ENCODE results near the gene SLC28A3.

The SLC28A3 gene

DNA sequence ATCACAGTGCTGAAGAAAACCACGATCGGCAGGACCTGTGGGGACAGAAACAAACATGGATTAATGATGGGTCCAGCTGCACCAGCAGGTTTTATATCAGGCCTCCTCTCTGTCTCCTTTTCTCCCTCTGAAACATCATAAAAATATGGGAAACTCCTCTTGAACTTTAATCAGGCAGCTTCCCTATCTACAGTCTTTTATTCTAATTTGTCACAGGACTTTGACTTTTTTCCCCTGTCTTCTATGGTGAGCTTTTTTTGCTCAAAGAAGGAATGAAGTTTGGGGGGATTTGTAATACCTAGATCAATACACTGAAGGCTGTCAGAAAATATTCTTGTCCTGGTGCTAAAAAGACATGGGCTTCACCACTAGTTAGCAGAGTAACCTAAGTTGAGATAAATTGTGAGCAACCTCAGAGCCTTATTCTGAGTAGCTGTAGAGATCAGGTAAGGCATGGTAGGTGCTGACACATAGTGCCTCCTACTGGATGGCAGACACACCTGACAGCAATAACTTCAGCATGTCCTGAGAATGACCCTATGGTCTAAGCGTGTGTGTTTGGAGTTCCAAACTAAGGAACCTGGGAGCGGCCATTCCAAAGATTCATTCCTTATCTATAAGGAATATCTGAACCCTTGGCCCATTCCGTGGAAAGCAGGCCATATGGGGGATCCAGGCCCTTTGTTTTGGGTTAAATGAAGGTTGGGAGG lies 46.2 kb downstream of the SLC28A3 start:
- no peak for DNase-seq

DNA sequence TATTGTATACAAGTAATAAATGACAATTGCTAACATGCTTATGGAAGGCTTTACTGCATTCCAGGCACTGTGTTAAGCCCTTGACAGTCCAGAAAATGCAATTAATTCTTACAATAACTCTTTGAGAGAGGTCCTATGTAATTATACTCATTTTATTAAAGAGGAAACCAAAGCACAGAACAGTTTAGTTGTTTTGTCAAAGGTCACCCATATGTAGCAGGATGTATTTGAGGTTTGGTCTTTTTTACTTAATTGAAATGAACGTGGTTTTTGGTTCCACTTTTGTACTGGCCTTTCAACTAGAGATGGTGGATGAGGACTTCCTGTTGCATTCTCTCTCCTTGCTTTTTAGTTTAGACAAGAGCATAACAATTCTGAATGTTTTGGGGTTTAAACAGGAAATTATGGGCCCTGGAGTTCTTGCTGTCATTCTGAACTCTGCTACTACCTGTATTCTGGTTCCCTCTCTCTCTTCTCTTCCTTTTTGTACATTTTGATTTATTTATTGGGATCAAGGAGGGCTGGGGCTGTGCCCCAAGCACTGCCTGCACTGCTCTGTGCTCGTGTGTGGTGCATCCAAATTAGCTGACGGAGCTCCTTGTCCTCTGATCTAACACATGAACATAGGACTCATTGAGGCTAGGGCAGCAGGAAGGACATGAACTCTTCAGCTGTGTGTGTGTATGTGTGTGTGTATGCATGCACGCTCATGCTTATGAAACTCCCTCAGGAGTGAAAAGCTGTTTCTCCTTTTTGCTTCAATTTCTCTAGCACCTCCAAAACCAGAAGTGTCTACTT lies 47.4 kb downstream of the SLC28A3 start:
- no peak for DNase-seq

DNA sequence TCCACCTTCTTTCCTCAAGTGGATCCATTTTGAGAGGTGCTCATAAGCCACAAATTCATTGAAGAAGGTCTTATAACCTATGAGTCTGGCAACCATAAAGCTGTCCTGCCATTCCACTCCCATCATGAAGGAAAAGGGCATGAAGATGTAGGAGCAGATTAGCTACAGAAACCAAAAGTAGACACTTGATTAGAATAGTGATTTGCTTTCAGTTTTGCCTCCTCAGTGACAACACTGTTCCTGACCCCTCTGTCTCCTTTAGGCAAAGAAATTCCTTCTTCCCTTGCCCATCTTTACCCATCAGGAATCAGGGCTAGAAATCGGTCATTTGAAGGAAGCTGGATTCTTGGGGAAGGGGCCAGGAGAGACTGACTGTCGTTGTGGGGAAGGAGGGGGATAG lies 55.2 kb downstream of the SLC28A3 start:
- no peak for DNase-seq

DNA sequence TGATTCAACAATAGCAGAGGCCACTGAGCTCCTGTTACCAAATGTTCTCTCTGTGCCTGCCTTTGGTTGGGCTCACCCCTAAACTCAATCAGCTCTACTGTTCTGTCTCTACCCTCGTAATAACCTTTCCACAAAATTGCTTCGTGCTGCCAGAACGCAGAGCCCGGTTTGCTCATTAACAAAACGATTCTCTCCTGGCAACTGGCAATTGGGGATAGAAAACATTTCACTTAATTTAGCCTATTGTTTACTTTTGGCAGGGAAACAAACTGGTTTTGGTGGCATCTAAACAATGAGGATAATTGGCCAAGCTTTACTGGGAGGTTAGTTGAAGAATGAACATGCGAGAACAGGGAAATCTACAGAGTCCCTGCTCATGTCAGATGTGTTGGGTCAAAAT lies 56.6 kb downstream of the SLC28A3 start:
- no peak for DNase-seq

DNA sequence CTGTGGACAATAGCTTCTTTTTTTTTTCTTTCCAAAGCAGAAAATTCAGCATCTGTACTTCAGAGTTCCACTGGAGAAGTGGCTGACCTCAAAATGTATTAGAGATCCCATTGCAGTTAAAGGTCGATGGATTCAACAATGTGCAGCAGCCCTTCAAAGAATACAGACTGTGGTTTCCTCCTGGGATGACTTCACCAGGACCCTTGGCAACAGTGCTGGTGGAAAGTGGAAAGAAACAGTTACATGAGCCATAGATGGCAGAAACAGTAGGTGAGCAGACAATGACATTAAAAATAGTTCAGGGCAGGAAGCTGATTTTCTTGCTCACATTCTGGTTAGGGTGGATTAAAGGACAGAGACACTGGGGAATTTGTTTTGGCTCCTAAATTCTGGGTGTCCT lies 62.4 kb downstream of the SLC28A3 start:
- DNase-seq, result no peak

DNA sequence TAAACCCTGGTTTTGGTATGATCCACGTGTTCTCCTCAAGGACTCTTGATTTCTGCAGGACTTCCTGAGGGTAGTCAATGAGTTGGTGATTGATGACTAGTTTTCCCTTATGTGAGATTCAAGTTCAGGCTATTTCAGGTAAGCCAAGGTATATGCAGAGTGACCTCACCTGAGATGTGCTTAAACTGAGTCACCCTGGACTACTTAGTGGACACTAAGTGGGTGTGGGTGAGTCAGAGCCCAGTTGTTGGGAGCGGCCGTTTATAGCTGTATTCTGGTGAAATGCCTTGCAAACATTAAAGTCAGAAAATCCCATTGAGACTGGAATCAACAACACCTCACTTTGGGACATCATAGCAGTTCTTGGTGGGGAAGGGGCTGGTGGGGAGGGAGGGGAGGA lies 62.9 kb downstream of the SLC28A3 start:
- DNase-seq, result no peak

DNA sequence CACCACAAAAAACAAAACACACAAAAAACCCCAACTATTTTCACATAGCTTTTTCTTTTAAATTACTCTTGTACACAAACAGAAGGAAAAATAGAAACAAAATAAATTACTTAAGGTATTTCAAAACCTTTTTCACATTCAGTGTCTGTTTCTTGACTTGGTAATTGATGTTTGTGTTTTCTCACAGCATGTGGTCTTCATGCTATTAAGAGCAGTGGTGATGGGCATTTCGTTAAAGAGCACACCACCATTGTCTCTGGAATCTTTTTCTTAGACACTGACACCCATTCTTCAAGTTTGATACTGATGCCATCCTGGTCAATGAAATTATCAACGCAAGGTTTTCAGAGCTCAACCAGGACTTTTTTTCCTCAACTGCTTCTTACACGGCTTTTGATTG lies 63.8 kb downstream of the SLC28A3 start:
- DNase-seq, result no peak

DNA sequence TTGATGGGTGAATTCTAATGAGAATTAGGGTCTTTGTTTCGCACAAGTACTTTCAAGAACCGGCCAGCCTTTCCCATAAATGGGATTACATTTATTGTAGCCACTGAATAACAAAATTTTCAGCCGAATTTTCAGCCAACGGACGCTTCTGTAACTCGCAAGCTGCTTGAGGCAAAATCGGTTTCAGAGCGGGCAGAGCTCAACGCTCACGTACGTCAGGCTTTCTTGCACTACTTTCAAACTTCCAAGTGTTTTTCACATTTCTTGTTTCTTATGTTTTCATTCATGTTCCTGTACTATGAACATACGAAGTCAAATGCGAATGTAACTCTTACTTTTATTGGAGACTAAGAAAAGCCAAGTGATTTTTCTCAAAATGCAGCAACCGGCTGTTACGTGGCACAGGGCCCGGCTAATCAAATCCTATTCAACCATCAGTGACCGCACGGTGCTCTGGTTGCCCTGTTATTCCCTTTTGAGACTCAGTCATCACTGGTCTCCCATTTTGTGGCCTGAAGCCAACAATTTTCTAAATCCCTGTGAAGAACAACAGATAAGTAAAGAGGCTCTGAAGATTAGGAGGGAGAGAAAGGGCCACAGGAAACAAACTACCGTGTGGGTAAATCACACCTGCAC lies 68.5 kb downstream of the SLC28A3 start:
- DNase-seq, result no peak

DNA sequence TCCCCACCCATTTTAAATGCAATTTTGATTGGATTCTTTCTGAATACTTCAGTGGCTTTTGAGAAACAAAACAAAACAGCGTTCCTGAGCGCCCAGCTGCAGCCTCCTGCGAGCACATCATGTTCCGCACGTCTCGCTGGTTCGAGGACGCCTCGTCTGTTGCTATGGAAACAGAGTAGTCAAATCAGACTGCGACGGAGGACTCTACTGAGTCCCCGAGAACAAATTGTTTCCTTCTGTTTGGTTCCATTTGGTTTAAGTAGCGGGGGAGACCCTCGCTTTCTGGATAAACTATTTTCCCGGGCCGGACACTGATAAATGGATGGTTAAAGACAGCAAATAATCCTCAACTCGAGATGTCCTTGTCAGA lies 69.0 kb downstream of the SLC28A3 start:
- peak; percentile 16 for DNase-seq

DNA sequence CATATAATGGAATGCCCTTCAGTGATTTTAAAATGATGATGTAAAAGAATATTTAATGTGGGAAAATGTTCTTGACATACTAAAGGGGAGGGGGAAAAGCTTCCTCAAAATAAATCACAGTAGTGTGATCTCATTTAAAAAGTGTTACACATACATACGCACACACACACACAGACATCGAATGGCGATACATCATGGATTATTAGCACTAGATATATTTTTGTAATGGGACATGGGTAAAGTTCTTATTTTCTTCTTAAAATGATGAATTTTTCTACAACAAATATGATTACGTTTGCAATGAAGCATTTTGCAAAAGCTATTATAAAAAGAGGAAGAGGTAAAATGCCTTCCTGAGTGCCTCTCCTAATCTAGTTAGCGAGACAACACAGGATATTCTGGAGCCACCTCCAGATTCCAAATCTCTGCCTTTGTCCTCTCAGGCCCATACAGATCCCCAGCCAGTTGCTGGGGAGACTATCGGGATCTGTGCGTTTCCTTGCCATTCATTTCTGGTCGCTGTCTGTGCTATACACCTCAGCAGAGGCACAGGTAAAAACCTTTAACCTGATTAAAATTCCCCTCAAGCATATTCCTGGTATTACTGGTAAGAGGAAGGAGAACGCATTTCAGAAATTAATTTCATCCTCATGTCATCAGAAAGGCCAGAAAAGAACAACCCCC lies 69.6 kb downstream of the SLC28A3 start:
- no peak for DNase-seq

DNA sequence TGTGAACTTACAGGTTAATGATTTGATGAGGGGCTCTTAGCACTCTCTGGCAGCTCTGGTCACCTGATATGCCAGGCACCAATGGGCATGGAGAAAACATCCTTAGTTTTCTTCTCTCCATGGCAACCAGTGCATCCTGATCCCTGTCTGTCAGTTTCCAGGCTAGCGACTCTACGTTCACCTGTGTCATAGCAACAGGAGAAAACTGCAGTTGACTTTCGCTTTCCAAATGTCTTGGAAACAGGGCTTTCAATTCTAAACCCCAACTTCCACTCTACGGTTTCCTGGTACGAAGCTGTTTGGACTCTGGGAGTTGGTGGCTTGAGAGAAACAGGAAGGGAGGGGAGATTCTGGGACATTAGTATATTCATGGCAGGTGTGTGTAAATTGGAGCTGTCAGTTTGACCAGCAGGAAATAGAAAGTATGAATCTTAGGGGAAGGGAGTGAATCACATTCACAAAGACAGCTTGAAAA lies 74.4 kb downstream of the SLC28A3 start:
- DNase-seq, result no peak

DNA sequence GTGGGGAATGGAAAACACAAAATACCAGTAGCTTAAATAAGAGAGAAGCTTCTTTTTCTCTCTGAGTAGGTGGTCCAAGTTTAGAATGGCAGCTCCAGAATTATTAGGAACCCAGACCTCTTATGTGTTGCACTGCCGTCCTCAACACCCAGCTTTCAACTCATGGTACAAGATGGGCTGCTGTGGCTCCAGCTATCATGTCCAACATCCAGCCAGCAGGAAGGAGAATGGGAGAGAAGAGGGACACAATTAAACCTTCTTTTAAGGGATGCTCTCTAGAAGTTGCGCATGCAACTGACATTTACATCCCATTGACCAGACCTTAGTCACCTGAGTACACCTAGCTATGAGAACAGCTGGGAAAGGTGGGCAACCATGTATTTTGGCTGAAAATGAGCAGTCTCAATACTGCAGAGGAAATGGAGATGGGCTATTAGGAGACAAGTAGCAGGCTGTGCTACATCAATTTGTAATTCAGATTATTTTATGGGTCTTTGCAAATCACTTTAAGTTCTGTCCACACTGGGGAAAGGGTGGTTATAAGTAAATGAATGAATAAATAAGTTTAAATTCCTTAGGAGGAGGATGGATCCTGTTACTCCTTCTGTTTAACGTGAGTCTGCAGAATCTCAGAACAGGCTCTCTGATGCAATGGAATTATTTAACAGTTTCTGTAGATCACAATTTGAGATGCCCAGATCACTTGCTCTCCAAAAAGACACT lies 76.1 kb downstream of the SLC28A3 start:
- DNase-seq, result no peak

DNA sequence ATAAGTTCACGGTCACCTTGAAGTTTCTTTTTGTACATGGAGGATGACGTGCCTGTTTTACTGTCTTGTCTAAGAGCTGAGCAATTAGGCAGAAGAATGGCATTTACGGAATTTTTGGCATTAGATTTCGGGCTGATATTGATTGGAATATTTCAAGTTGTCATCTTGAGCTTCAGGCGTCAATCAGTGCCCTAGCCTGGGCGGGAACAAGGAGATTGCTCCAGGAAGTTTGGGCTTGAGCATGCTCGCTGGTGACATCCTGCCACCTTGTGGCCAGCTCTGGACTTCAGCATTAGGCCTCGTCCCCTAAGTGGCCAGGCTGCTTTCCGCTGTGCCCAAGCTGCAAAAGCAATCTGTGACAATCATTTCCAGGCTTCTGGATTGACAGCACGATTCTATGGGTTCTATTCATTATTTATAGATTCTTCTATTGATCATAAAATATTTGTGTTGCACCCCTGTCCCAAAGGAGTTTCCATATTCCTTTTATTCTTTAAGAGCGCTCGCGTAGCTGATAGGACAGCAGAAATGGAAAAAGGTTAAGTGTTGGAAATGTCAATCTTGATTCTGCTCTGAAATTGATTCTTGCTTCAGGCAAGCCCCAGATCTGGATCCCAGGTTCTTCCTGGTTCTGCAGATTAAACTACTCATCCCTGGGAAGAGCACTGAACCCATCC lies 79.3 kb downstream of the SLC28A3 start:
- peak; percentile 54 for DNase-seq

DNA sequence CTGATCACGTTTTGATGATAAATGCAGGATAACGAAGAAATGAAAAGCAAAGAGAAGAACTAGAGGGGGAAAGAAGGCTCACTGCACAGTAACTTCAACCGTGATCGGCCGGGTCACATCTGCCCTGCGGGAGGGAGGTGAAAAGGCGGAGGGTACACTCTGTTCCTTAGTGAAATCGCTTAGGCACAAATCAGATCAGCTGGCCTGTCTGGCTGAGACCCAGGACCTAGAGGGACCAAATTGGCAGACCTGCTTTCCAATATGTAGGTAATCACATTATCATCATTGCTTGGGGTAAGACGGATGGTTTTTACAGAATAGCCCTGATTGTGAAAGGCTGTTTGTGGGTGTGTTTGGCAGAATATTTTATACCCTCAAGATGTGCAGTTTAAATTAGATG lies 82.2 kb downstream of the SLC28A3 start:
- no peak for DNase-seq

DNA sequence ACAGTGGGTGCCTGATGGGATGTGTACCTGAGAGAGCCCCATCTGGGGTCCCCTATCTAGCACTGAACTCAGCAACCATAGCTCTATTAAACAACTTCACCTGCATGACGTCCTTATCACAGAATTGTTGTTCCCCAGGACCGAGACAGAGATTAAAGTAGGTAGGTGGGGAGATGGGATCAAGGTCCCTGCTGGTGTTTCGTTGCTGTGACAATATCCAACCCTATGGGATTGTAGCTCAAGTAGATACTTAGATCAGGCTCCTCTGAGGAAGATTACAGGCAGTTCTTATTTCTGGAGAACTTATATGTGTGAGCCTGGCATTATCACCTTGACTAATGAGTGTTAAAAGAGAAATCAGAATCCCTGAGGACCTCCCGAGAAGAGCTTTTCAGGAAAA lies 84.9 kb downstream of the SLC28A3 start:
- no peak for DNase-seq

DNA sequence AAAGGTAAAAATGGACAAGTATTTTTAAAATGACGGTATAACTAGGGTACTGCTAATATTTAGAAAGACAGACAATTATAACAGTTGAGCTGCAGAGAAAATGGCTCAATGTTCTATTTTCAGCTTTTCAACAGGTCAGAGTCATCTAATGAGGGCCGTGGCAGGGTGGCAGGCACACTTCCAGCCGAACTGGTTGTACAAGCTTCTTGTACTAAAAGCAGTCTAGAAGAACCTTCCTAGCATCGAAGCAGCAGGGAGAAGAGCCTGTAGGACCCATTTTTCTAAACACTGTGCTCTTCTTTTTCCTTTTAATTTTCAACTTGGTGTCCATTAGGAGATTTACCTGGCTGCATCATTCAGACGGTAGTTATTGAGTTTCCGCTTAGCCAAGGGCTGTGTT lies 85.6 kb downstream of the SLC28A3 start:
- DNase-seq, result no peak

DNA sequence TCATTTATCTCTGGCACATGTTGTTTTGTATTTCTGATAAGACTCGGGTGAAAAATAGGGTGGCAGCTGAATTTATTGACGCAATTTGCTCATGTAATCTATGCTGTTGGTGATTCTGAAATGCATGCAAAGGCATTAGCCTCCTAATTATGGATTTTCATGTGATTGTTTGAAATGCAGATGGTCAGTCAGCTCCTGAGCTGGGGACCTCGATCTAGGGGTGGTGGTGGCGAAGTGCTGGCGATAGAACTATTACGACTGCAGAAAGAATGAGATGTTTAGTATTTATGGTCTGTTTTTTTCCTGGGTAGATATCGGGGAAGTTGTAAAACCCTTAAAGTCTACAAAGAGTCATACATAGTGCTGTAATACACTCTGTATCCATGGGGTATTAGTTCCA lies 88.6 kb downstream of the SLC28A3 start:
- no peak for DNase-seq

DNA sequence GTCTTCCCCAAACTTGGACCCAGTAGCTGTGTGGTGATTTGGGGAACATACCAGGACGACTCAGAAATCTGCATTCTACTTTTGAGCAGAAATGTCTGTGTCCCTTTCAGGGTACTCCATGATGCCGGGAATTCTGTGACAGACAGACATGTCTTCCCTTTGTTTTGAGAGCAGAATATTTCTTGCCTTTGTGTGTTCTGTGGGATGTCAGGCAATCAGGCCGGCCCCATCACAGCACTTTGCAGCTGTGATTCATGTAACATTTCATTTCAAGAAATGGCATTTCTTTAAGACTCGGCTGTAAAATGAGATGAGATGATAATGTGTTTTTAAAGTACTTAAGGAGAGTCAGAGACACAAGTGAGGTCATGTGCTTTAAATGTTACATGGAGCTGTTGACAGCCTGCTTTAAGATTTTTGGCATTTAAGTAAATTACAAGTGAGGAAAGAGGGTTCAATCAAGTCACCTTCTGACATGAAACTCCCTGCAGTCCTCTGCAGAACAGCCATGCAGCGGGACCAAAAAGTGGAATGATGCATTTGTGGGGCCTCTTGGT lies 98.7 kb downstream of the SLC28A3 start:
- no peak for DNase-seq

DNA sequence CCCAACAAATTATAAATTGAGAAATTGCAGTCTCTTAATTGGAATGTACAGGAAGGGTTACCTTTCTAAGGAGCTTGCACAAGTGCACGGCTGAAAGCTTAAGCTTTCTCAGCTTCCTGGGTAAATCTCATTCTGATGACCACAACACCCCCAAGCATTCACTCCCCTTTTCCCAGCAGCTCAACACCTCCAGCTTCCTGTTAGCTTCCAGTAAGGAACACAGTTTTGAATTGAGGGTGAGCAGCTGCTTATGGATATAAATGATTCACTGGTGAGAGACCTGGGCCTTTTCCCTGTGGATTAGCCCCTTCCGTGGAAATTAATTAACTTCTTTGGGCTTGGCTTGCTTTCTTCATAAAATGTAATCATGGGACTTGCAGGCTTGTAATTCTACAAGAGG lies 101.2 kb downstream of the SLC28A3 start:
- no peak for DNase-seq

DNA sequence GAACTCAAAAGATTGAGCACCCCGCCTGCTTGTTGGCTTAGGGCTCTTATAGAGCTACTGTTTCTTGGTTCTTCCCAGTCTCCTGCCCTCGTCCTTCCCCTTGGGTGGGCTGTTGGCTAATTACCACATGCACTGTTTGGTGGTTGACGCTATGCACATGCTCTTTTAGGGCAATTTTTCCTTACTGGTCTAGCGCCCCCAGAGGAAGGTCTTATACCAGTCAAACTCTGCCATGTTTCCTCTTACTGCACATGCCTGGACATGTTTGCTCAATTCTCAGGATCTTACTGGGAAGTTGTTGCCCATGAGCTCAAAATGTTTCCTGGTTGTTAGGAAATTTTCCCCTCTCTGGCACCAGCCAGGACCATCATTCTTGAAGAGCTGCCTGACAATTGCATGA lies 101.9 kb downstream of the SLC28A3 start:
- DNase-seq, result no peak

DNA sequence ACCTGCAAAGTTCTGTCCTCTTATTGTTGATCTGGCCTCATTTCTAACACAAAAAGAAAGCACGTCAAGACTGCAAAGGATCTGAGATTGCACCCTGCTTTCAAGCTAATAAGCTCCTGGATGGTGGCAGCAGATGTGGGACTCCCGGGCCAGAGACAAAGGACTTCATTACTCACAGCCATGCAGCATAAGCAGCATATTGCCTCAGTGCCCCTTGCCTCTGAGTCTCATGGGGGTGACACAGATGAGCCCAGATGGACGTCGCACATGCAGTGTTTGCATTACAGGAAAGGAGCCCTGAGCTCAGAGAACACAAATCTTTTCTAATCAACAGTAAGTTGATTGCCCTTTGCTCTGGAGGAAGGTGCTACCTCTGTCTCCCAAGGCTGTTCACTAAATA lies 105.0 kb downstream of the SLC28A3 start:
- no peak for DNase-seq
